HEK293 (cell line): ENCODE measurements around the gene ZBTB47.

Source experiments
- BCL11A ChIP-seq: fragments of 450-650 bp; formaldehyde crosslinking; IDR thresholded peaks from 2 replicates; pipeline ENCODE4 v1.5.1; 2016; ENCODE audit warnings: low read depth, missing biosample characterization, missing genetic modification characterization
- BCL11B ChIP-seq: fragments of 450-650 bp; formaldehyde crosslinking; IDR thresholded peaks from 2 replicates; pipeline ENCODE4 v1.5.1; 2016; ENCODE audit warnings: low read depth, missing biosample characterization, missing genetic modification characterization
- FEZF1 ChIP-seq: fragments of 450-650 bp; formaldehyde crosslinking; IDR thresholded peaks from 2 replicates; pipeline ENCODE4 v1.5.1; 2016; ENCODE audit warnings: missing biosample characterization, missing genetic modification characterization
- GLIS1 ChIP-seq: fragments of 450-650 bp; formaldehyde crosslinking; IDR thresholded peaks from 2 replicates; pipeline ENCODE4 v1.5.1; 2016; ENCODE audit warnings: missing biosample characterization, missing genetic modification characterization
- INSM2 ChIP-seq: fragments of 450-650 bp; formaldehyde crosslinking; IDR thresholded peaks from 2 replicates; pipeline ENCODE4 v1.5.1; 2016; ENCODE audit warnings: missing biosample characterization, missing genetic modification characterization
- MZF1 ChIP-seq: fragments of 450-650 bp; formaldehyde crosslinking; IDR thresholded peaks from 2 replicates; pipeline ENCODE4 v1.5.1; 2017; ENCODE audit warnings: missing biosample characterization, missing genetic modification characterization, borderline replicate concordance
- PRDM6 ChIP-seq: fragments of 450-650 bp; formaldehyde crosslinking; IDR thresholded peaks from 2 replicates; pipeline ENCODE4 v1.5.1; 2017; ENCODE audit warnings: missing biosample characterization, missing genetic modification characterization
- REST ChIP-seq: fragments of 450-650 bp; formaldehyde crosslinking; IDR thresholded peaks from 2 replicates; pipeline ENCODE4 v1.5.1; 2016; ENCODE audit warnings: missing biosample characterization, missing genetic modification characterization
- TRIM28 ChIP-seq: IDR thresholded peaks from 2 replicates; pipeline ENCODE4 v1.6.1; 2011; ENCODE audit warnings: low read length, control low read depth, borderline replicate concordance
- YY1 ChIP-seq: fragments of 450-650 bp; formaldehyde crosslinking; IDR thresholded peaks from 2 replicates; pipeline ENCODE4 v1.5.1; 2018; ENCODE audit warnings: missing biosample characterization, missing genetic modification characterization
- ZBTB21 ChIP-seq: fragments of 450-650 bp; formaldehyde crosslinking; IDR thresholded peaks from 2 replicates; pipeline ENCODE4 v1.5.1; 2017; ENCODE audit warnings: missing biosample characterization, missing genetic modification characterization
- ZBTB6 ChIP-seq: fragments of 450-650 bp; formaldehyde crosslinking; IDR thresholded peaks from 2 replicates; pipeline ENCODE4 v1.5.1; 2017; ENCODE audit warnings: missing biosample characterization, missing genetic modification characterization
- ZEB2 ChIP-seq: fragments of 450-650 bp; formaldehyde crosslinking; IDR thresholded peaks from 2 replicates; pipeline ENCODE4 v1.5.1; 2016; ENCODE audit warnings: missing biosample characterization, missing genetic modification characterization
- ZFP37 ChIP-seq: fragments of 450-650 bp; formaldehyde crosslinking; IDR thresholded peaks from 2 replicates; pipeline ENCODE4 v1.5.1; 2016; ENCODE audit warnings: missing biosample characterization, missing genetic modification characterization
- ZFP41 ChIP-seq: fragments of 450-650 bp; formaldehyde crosslinking; IDR thresholded peaks from 2 replicates; pipeline ENCODE4 v1.5.1; 2016; ENCODE audit warnings: missing biosample characterization, missing genetic modification characterization, borderline replicate concordance
- ZNF10 ChIP-seq: fragments of 450-650 bp; formaldehyde crosslinking; IDR thresholded peaks from 2 replicates; pipeline ENCODE4 v1.5.1; 2017; ENCODE audit warnings: missing biosample characterization, missing genetic modification characterization
- ZNF138 ChIP-seq: fragments of 450-650 bp; formaldehyde crosslinking; IDR thresholded peaks from 2 replicates; pipeline ENCODE4 v1.5.1; 2016; ENCODE audit warnings: missing biosample characterization, missing genetic modification characterization, borderline replicate concordance
- ZNF155 ChIP-seq: fragments of 450-650 bp; formaldehyde crosslinking; IDR thresholded peaks from 2 replicates; pipeline ENCODE4 v1.5.1; 2016; ENCODE audit warnings: missing biosample characterization, missing genetic modification characterization
- ZNF184 ChIP-seq: fragments of 450-650 bp; IDR thresholded peaks from 2 replicates; pipeline ENCODE4 v1.5.1; 2018; ENCODE audit warnings: missing biosample characterization, mild to moderate bottlenecking, missing genetic modification characterization
- ZNF24 ChIP-seq: fragments of 450-650 bp; formaldehyde crosslinking; IDR thresholded peaks from 2 replicates; pipeline ENCODE4 v1.5.1; 2016; ENCODE audit warnings: missing biosample characterization, missing genetic modification characterization
- ZNF274 ChIP-seq, 2 experiments: fragments of 200-500 bp in 1 of 2; fragments of 450-650 bp in 1 of 2; sonication (Bioruptor generic) in 1 of 2; formaldehyde crosslinking in 1 of 2; IDR thresholded peaks; 2 replicates each; pipeline versions ENCODE4 v1.5.1 to v1.6.1; 2014 to 2016; ENCODE audit warnings: borderline replicate concordance in 1 of 2, inconsistent platforms in 1 of 2, low read length in 1 of 2, missing biosample characterization in 1 of 2, missing genetic modification characterization in 1 of 2
- ZNF311 ChIP-seq: fragments of 450-650 bp; formaldehyde crosslinking; IDR thresholded peaks from 2 replicates; pipeline ENCODE4 v1.5.1; 2017; ENCODE audit warnings: missing biosample characterization, missing genetic modification characterization, borderline replicate concordance
- ZNF324 ChIP-seq: fragments of 450-650 bp; formaldehyde crosslinking; IDR thresholded peaks from 2 replicates; pipeline ENCODE4 v1.5.1; 2016; ENCODE audit warnings: missing biosample characterization, missing genetic modification characterization
- ZNF350 ChIP-seq: fragments of 450-650 bp; formaldehyde crosslinking; IDR thresholded peaks from 2 replicates; pipeline ENCODE4 v1.5.0; 2017; ENCODE audit warnings: missing biosample characterization, mild to moderate bottlenecking, missing genetic modification characterization
- ZNF488 ChIP-seq: fragments of 450-650 bp; formaldehyde crosslinking; IDR thresholded peaks from 2 replicates; pipeline ENCODE4 v1.5.1; 2016; ENCODE audit warnings: missing biosample characterization, missing genetic modification characterization
- ZNF544 ChIP-seq: fragments of 450-650 bp; formaldehyde crosslinking; IDR thresholded peaks from 2 replicates; pipeline ENCODE4 v1.5.0; 2017; ENCODE audit warnings: missing biosample characterization, missing genetic modification characterization
- ZNF560 ChIP-seq: fragments of 450-650 bp; formaldehyde crosslinking; IDR thresholded peaks from 2 replicates; pipeline ENCODE4 v1.5.1; 2017; ENCODE audit warnings: missing biosample characterization, missing genetic modification characterization, borderline replicate concordance
- ZNF624 ChIP-seq: fragments of 450-650 bp; formaldehyde crosslinking; IDR thresholded peaks from 2 replicates; pipeline ENCODE4 v1.5.1; 2017; ENCODE audit warnings: missing biosample characterization, missing genetic modification characterization
- ZNF768 ChIP-seq: fragments of 450-650 bp; formaldehyde crosslinking; IDR thresholded peaks from 2 replicates; pipeline ENCODE4 v1.5.1; 2018; ENCODE audit warnings: missing biosample characterization, mild to moderate bottlenecking, missing genetic modification characterization
- ZSCAN5A ChIP-seq: fragments of 450-650 bp; formaldehyde crosslinking; IDR thresholded peaks from 2 replicates; pipeline ENCODE4 v1.5.1; 2016; ENCODE audit warnings: missing biosample characterization, missing genetic modification characterization

Gene ZBTB47

GRCh38 chr3:42683875-42684598 lies 30.5 kb downstream of the ZBTB47 start (continued):
- TF ChIP-seq ZNF488 (tag by site-specific recombination) (no peak), ZNF184 (no peak), ZNF10 (tag by site-specific recombination) (no peak), FEZF1 (tag by site-specific recombination) (peak; percentile 14; the same call in 1 of the 2 replicates), ZNF768 (tag by site-specific recombination) (no peak), ZNF138 (tag by site-specific recombination) (no peak), ZEB2 (tag by site-specific recombination) (no peak), BCL11A (no peak), ZNF311 (tag by site-specific recombination) (no peak), ZNF155 (tag by site-specific recombination) (no peak), ZNF560 (tag by site-specific recombination) (no peak), BCL11B (tag by site-specific recombination) (no peak), REST (tag by site-specific recombination) (no peak), ZBTB21 (tag by site-specific recombination) (peak; percentile 33; the same call in 1 of the 2 replicates), ZNF24 (tag by site-specific recombination) (no peak), INSM2 (tag by site-specific recombination) (peak; percentile 53; the same call in 1 of the 2 replicates), YY1 (tag by site-specific recombination) (no peak), ZSCAN5A (no peak), MZF1 (no peak), ZNF350 (no peak), ZNF274 (IDR thresholded peaks at IDR 0.05; ENCODE audit: low read length) (no peak), ZNF274 (tag by site-specific recombination; IDR thresholded peaks at IDR 0.05; ENCODE audit: borderline replicate concordance) (no peak), ZNF324 (no peak), ZBTB6 (tag by site-specific recombination) (no peak), ZNF544 (no peak), PRDM6 (tag by site-specific recombination) (no peak), TRIM28 (no peak), ZFP37 (tag by site-specific recombination) (no peak), GLIS1 (tag by site-specific recombination) (peak; percentile 39; the same call in 1 of the 2 replicates), ZFP41 (tag by site-specific recombination) (no peak), ZNF624 (tag by site-specific recombination) (no peak)
